HUES6 (cell line): ENCODE measurements around the gene AKAIN1.

Experiments used
- H3K27ac ChIP-seq: 2 replicates; pipeline ENCODE4 v1.7.0; 2013; ENCODE audit warnings: low read depth, mild to moderate bottlenecking, low read length, inconsistent platforms
- H3K27me3 ChIP-seq: 2 replicates; pipeline ENCODE4 v1.6.1; 2013; ENCODE audit warnings: low read length; ENCODE audit not compliant: control insufficient read depth, insufficient read depth
- H3K36me3 ChIP-seq: 2 replicates; pipeline ENCODE4 v1.6.1; 2013; ENCODE audit warnings: low read length; ENCODE audit not compliant: control insufficient read depth, insufficient read depth
- H3K4me1 ChIP-seq: 2 replicates; pipeline ENCODE4 v1.6.1; 2013; ENCODE audit warnings: low read length; ENCODE audit not compliant: control insufficient read depth, insufficient read depth
- H3K4me3 ChIP-seq: 2 replicates; pipeline ENCODE4 v1.5.1; 2013; ENCODE audit warnings: low read depth, low read length
- H3K9ac ChIP-seq: one replicate; pipeline ENCODE4 v1.6.1; 2013; ENCODE audit warnings: mild to moderate bottlenecking, low read length
- H3K9me3 ChIP-seq: 2 replicates; pipeline ENCODE4 v1.6.1; 2013; ENCODE audit warnings: low read depth, low read length; ENCODE audit not compliant: control insufficient read depth, insufficient read depth

The AKAIN1 gene

DNA sequence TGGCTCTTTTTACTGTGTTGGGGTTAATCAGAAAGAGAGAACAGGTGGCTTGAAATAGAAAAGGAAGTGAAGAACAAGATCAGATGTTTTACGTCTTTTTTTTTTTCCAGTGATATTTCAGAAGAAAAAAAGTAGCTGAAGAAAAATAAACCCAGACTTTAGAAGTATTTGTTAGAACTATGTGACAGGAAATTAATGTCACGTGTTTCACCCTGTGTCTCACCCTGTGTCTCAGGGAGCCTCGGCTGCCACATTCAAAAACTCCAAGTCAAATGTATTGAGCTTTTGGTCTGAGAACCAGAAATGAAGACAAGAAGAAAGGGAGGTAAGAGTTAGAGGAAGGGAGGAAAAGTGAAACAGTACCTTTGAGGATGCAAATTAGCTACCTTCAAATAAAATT lies 38.0 kb downstream of the AKAIN1 start:
- no peaks in the 10 kb centered on the region for H3K27me3 ChIP-seq
- no peak overlapping the region for H3K4me3 ChIP-seq
- no peak overlapping the region for H3K9ac ChIP-seq
- H3K36me3 ChIP-seq = no peaks in the 10 kb centered on the region
- no peaks in the 10 kb centered on the region for H3K4me1 ChIP-seq
- no peaks in the 10 kb centered on the region for H3K9me3 ChIP-seq
- H3K27ac ChIP-seq = no peak overlapping the region

DNA sequence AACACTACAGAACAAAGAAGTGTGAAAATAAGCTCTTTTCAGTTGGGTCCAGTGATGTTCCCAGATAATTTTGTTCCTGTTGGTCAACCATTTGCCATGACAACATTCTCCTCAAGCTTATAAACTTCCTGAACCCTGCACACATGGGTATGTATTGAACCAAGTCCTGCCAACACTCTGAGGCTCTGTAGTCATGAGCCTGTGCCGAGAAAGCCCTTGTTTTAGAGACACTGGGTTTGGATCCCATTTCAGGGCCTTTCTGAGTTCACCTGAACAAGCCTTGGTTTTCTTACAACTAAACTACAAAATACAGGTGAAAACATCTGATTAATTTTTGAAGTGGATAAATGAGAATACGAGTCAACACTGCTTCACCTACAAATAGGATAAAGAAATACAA lies 38.5 kb downstream of the AKAIN1 start:
- H3K4me3 ChIP-seq = no peak overlapping the region
- H3K9ac ChIP-seq = no peak overlapping the region
- no peaks in the 10 kb centered on the region for H3K36me3 ChIP-seq
- H3K4me1 ChIP-seq = no peaks in the 10 kb centered on the region
- no peaks in the 10 kb centered on the region for H3K9me3 ChIP-seq
- H3K27ac ChIP-seq = no peak overlapping the region
- H3K27me3 ChIP-seq = no peaks in the 10 kb centered on the region

DNA sequence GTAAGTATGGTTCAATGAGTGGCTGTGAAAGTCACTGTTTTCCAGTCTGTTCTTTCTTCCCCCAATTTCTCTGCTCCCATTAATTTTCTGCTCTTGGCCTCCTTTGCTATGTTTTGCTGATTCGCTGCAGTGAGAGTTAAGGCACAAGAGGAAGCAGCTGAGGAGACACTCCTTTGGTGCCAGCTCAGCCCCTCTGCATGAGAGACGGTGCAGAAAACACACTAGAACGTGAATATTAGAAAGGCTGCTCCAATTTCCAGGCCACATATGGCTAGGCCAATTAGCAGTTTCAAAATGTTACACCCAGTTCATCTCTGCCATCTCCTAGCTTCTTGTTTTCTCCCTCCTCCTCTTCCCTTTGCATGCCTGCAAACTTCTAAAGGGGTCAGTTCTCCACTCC lies 38.9 kb downstream of the AKAIN1 start:
- H3K9ac ChIP-seq = no peak overlapping the region
- no peaks in the 10 kb centered on the region for H3K27me3 ChIP-seq
- H3K9me3 ChIP-seq = no peaks in the 10 kb centered on the region
- no peak overlapping the region for H3K4me3 ChIP-seq
- no peaks in the 10 kb centered on the region for H3K4me1 ChIP-seq
- H3K36me3 ChIP-seq = no peaks in the 10 kb centered on the region
- H3K27ac ChIP-seq = no peak overlapping the region

DNA sequence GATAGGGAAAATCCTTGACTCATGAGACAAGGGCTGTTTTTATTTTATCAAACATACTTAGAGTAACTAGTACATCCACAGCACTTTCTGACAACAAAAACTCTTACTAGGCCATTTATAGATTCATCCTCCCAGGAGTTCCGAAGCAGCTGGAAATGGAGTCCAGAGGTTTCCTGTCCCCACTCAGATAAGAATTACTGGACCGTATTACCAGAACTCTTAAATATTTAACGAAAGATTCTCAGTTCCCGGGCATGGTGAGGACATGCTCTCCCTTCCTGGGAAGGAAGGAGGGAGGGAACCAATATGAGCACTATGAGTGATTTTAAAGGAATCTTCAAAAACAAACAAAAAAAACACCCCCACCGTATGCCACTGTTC lies 41.2 kb downstream of the AKAIN1 start:
- Histone ChIP-seq H3K27ac (no peak overlapping the region), H3K27me3 (no peaks in the 10 kb centered on the region), H3K9me3 (no peaks in the 10 kb centered on the region), H3K9ac (no peak overlapping the region), H3K4me3 (no peak overlapping the region), H3K36me3 (no peaks in the 10 kb centered on the region), H3K4me1 (peaks cover 10% of the 10 kb centered on the region)

DNA sequence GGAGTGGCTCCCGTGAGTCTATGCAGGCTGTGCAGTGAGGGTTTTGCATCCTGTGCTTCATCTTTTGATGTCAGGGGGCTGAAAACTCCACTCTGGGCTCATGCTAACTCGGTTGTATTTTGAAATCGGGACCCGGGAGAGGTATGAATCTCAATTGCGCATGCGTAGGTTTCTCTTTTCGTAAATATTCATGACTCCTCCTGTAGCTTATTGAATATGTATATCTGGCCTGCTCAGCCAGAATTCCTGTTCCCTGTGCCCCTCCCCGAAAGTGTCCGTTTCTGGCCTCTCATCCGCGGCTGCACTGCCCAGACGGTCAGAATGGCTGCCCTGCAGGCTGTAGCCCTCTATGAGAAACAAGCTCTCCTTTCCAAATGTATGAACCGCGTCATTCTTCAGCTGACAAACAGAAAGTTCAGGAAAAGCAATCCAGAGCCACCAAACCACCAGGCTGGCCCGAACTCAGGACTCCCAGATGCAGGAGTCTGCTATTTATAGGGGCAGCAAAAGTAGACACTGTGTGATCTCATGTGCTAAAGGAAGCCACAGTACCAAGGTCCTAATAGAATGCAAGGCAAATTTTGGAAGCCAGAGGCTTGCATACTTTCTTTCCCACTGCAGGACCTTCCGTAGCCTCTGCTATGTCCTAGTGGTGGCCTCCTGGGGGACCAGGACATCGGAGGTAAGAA lies 41.7 kb downstream of the AKAIN1 start:
- peaks cover 10% of the 10 kb centered on the region for H3K4me1 ChIP-seq
- H3K9me3 ChIP-seq = no peaks in the 10 kb centered on the region
- H3K27me3 ChIP-seq = no peaks in the 10 kb centered on the region
- H3K9ac ChIP-seq = no peak overlapping the region
- no peaks in the 10 kb centered on the region for H3K36me3 ChIP-seq
- H3K27ac ChIP-seq = no peak overlapping the region
- no peak overlapping the region for H3K4me3 ChIP-seq

DNA sequence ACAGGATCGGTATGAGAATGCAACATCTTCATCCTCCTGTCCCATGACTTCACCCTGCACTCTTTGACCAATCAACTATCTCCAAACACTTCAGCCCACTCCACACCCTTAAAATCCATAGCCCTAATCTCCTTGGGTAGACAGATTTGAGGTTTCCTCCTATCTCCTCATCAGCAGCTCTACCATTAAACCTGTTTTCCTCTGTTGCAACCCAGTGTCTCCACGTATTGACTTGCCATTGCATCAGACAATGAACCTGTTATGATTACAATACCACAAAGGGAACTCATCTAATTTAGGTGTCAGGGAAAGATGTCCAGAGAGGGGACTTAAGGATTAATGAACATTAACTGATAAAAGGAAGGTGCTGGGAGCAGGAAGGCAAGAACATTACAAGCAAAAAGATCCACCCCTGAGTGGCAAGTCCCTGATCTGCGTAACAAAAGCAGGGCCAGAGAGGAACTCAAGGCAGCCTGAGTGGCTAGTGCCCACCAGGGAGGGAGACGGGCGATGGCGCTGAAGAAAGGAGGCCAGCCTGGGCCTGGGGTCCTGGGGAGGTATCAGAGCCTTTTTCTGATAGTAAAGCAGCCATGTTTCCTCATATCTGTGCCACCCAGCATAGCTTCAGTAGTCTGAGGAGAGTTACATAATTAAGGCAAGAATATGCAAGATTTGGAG lies 44.6 kb downstream of the AKAIN1 start:
- Histone ChIP-seq H3K4me3 (no peak overlapping the region), H3K4me1 (peaks cover 10% of the 10 kb centered on the region), H3K9ac (no peak overlapping the region), H3K36me3 (no peaks in the 10 kb centered on the region), H3K9me3 (no peaks in the 10 kb centered on the region), H3K27ac (no peak overlapping the region), H3K27me3 (no peaks in the 10 kb centered on the region)

DNA sequence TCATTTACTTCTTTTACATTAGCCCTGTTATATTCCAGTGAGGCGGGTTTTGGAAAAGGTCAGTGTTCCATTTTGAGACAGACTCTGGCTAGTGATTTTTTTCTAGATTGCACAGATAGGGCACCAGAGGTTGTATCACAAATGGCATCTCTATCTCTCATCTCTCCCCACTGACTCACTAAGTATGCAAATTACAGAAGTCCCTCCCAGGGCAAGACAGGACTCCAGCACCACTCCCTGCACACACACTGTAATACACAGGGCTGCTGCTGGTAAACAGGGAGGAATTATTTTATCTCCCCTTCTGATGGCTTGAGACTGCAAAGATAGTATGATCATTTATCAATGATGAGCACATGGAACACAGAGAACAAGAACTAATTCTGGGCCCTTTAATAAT lies 46.2 kb downstream of the AKAIN1 start:
- no peaks in the 10 kb centered on the region for H3K27me3 ChIP-seq
- no peak overlapping the region for H3K9ac ChIP-seq
- no peaks in the 10 kb centered on the region for H3K36me3 ChIP-seq

DNA sequence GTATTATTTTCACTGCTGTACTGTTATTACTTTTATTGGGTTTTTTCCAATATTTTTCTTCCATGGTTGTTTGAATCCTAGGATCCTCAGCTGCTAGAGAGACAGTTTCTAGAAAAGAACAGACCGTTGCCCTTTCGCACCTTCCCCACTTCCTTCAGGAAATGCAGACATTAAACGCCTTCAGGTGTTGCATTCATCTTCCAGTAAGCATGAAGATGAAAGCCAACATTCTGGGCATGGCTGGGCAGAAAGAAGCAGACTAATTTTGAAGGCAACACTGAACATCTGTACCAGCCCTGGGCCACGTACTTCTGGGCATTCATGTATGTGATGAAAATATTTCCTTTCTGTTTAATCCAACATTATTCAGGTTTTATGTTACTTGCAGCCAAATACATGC lies 51.0 kb downstream of the AKAIN1 start:
- no peaks in the 10 kb centered on the region for H3K9me3 ChIP-seq
- H3K9ac ChIP-seq = no peak overlapping the region
- no peaks in the 10 kb centered on the region for H3K36me3 ChIP-seq
- H3K27me3 ChIP-seq = no peaks in the 10 kb centered on the region
- no peaks in the 10 kb centered on the region for H3K4me1 ChIP-seq
- no peak overlapping the region for H3K27ac ChIP-seq
- no peak overlapping the region for H3K4me3 ChIP-seq

More for the DNA sequence above, 46.2 kb downstream of the AKAIN1 start:
- H3K4me1 ChIP-seq = peaks cover 10% of the 10 kb centered on the region
- no peak overlapping the region for H3K27ac ChIP-seq
- no peak overlapping the region for H3K4me3 ChIP-seq
- H3K9me3 ChIP-seq = no peaks in the 10 kb centered on the region

DNA sequence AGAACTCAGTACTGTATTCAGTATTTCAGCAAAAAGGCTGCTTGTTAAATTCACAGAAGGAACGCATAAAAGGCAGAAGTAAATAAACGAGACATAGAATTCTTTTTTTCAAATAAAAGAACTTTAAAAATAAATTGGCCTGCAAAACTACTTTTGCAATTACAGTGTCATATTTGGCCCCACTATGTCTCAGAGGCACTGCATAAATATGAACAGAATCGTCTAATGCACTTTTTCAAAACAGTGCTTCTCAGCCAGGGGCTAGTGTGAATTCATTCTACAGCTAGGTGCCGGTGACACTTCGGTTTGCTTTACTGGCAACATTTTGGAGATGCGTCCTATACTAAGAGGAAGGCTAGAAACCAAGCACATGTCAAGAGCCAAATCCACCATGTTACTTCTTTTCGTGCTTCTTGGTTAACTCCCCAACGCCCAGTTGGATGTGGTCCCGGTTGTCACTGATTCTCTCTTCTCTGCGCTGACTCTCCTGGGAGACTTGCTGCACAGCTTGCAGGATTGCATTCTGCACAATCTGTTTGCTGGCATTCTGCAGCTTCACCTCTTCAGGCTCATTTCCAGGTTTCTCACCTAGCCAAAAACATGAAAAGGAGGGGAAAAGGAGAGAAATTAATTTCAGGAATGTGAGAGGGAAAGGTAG lies 51.8 kb downstream of the AKAIN1 start:
- Histone ChIP-seq H3K9ac (no peak overlapping the region), H3K4me1 (no peaks in the 10 kb centered on the region), H3K9me3 (no peaks in the 10 kb centered on the region), H3K27me3 (no peaks in the 10 kb centered on the region), H3K36me3 (no peaks in the 10 kb centered on the region), H3K27ac (no peak overlapping the region), H3K4me3 (no peak overlapping the region)

DNA sequence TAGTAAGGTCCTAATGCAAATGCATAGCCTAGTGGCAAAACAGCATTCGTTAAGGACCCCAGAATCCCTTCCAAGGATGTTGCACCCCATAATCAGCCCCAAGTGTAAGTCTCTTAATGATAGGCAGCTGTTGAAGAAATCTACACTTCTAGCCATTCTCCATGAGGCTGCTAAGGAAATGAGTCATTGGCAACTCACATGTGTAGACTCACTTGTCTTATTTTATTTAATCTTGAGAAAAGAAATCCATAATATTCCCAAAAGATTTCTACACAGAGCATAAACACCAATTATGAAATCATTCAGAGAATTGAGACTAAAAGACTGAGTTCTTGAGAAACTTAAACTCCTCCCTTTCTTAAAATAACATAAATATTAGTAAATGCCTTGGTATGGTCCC lies 52.4 kb downstream of the AKAIN1 start:
- Histone ChIP-seq H3K4me1 (no peaks in the 10 kb centered on the region), H3K9ac (no peak overlapping the region), H3K36me3 (no peaks in the 10 kb centered on the region), H3K9me3 (no peaks in the 10 kb centered on the region), H3K4me3 (no peak overlapping the region), H3K27ac (no peak overlapping the region), H3K27me3 (no peaks in the 10 kb centered on the region)

DNA sequence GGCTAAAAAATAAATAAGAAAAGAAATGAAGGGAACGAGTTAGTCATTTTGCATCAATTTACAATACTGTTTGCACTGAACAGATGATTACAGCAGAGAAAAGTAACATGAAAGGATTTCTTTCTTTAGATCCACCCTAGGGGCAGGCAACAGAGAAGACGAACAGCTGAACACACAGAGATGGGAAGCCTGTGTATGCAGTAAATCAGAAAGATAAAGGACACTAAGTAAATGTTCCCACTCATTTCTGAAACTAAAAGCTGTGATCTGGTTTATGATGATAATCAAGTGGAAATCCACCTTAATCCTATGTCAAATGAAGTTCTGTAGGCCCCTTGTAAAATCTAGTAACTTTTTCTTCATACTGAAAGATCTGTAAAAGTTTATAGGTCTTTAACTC lies 54.2 kb downstream of the AKAIN1 start:
- H3K4me1 ChIP-seq = no peaks in the 10 kb centered on the region
- H3K27me3 ChIP-seq = no peaks in the 10 kb centered on the region
- H3K9ac ChIP-seq = no peak overlapping the region
- no peaks in the 10 kb centered on the region for H3K9me3 ChIP-seq
- no peaks in the 10 kb centered on the region for H3K36me3 ChIP-seq
- no peak overlapping the region for H3K4me3 ChIP-seq
- no peak overlapping the region for H3K27ac ChIP-seq
